Activated CD4-positive, alpha-beta T cell treated with anti-CD3 and anti-CD28 coated beads for 1 hour (primary cell): Measurements from ENCODE around the gene LRIT2.
"Not testable (repeated sequence)": the region's sequence is repeated elsewhere in the genome, so short reads cannot be mapped to it uniquely, and the experiment has no call there.

ENCODE experiments used
- DNase-seq: peaks from one replicate; pipeline ENCODE4 v3.0.0-alpha.2; 2020

LRIT2 gene

DNA sequence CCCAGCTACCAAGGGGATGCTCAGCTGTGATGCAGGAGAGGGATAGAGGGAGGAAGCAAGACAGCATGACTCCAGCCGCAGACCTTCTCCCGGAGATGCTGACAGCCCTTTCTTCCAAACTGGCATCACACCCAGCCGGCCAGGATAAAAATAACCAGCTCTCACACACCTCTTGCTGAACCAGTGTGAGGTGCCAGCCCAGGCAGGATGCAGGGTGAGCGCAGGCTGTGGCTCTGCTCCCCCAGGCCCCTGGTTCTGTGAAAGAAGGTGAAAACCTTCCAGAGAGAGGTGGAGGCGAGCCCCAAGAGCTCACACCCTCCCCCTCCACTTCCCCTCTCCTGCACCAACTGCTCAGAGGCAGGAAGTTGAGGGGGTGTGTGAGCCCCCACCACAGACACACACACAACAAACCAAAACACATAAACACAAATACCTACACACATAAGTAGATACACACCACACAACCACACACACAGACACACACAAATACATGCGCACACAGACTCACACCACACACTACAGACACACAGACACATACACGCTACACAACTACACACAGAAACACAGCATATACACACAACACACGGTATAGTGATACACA, 47.7 kb downstream of the LRIT2 start:
- DNase-seq, result no peak

DNA sequence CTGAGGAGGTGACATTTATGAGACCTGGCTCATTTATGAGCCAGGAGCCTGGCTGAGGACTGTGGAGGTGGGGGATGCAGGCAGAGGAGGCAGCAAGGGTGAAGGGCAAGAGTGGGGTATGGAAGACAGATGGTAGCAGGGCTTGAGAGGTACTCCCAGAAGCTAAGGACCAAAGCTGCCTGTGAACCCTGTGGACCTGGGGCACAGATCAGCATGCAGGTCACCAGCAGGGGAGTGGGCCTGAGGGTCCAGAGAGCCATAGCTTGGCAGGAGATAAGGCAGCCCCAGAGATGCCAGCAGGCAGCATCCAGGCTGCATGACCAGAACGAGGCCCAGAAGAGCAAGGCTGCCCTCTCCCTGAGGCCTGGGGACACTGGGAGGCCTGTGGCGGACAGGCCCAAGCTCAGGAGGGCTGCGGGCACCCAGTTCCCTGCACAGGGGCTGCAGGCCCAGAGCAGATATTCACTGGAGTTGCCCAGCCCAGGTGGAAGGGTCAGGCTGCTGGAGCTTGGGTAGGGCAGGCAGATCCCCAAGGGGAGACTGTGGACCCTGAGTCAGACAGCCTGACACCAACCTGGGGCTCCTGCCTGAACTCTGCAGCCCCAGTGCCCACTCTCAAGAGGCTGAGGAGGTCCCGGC, 48.4 kb downstream of the LRIT2 start:
- no peak for DNase-seq

DNA sequence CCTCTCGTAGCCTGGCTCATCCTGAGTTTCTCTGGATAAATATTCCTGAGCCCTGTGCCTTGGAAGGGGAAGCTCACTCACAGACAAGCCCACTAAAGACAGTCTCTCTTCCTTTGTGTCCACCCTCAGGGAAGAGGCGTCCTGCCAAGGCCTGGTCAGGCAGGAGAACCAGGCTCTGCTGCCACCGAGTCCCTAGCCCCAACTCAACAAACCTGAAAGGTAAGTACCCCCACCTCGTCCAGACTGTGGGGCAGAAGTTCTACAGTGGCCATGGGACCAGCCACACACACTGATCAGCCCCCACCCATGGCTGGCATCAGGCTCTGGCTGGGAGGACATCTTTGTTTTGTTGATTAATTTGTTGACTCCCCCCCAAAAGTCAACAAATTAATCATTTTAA, 49.0 kb downstream of the LRIT2 start:
- DNase-seq, result no peak

DNA sequence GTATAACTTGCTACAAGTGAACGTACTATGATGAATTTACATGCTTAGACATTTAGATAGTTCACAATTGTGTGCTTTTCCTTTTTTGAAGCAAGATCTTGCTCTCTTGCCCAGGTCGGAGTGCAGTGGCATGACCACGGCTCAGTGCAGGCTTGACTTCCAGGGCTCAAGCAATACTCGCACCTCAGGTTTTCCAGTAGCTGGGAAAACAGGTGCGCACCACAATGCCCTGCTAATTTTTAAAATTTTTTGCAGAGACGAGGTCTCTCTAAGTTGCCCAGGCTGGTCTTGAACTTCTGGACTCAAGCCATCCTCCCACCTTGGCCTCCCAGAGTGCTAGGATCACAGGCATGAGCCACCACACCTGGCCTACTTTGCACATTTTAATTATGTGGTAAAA, 49.9 kb downstream of the LRIT2 start:
- DNase-seq, result no peak

DNA sequence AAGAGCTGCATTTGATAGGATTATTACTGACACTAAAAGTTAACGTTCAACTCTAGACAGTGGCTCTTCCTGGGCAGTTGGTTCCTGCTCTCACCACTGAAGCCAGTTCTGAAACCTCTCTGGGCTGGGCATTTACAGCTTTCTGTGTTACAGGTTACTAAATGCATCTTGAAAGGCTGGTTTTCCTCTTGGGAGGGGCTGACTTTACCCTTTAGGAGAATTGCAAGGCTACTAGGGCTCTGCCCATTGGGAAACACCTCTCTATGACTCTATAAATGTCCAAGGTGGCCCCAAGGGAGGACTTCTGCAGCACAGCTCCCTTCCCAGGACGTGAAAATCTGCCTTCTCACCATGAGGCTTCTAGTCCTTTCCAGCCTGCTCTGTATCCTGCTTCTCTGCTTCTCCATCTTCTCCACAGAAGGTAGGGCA, 51.8 kb downstream of the LRIT2 start, which contains the start of gene GPR15LG:
Gene GPR15LG, plus strand, starts transcription at position 301 of the 429 bp plus-strand sequence. Its CDS starts 51 bp downstream, at position 352.
- no peak for DNase-seq

DNA sequence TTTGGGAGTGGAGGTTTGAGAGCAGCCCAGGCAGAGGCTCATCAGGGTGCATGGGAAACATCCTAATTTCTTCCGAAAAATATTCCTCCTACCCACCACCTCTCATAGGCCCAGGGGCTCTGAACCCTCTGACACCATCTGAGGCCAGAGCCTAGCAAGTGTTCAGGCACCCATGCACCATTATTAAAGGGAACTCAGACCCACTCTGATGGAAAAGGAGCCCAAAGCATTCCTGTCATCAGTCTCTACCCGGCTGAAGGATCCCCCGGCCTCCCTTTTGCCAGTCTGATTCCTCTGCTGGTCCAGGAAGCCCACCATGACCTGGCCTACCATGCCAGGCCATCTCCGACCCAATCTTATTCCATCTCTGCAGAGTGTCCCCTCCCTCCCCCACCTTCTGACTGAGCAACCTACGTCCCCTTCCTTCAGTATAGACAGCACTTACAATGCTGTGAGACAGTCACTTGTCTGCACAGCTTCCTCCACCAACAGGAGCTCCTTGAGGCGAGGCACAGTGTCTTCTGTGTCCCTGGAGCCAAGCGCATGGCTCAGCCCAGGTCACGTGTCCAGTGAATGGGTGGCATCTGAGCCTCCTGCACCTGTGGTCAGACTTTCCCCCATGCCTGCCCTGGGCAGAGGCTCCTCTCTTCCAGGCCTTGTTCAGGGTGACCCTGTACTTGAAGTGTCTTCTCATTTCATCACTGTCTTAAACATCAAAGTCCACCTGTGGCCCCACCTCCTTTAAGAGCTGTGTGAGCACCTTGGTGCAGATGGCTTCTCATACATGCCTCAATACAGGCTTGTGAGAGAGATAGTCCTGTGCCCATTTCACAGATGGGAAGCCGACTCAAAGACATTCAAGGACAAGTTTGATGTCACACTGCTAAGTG, 52.6 kb downstream of the LRIT2 start:
- no peak for DNase-seq

DNA sequence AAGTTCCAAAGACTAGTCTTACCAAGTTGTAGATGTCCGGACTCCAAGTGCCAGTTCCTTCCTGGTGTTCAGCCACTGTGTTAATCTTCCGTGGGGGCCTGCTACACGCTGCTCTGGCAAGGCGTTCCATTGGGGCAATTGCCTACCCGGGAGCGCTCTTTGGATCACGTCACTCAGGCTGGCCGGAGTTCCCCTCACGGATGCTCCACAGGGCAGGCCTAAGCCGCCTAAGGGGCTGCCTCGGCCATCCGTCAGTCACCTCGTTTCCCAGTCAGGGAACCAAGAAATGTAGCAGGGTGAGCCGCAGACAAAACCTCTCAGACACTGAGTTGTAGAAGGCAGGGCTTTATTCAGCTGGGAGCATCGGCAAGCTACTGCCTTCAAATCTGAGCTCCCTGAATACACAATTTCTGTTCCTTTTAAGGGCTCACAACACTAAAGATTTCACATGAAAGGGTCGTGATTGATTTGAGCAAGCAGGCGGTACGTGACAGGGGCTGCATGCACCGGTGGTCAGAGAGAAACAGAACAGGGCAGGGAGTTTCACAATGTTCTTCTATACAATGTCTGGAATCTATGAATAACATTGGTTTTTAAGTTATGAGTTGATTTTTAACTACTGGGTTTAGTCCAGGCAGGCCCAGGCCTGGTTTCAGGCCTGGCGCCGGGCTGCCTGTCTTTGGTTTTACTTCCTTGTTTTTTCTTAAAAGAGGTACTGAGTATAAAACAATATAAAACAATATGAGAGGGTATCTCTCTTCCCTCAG, 53.5 kb downstream of the LRIT2 start:
- DNase-seq, result not testable (repeated sequence)

DNA sequence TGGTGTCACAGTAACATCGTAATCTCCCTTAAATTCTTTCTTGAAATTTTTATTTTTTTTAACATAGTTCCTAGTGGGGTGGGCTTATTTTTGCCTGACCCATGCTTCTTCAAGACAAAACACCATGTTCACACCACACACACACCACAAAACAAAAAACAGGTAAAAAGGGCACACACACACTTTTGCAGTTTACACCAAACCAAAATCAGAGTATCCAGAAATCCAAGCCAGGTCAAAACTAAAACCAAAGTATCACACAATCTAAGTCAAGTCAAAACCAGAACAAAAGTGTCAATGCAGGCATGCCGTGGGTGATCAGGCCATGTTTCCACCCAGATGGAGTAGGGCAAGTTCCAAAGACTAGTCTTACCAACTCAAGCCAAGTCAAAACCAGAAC, 54.1 kb downstream of the LRIT2 start:
- DNase-seq, result not testable (repeated sequence)
